Measurements from ENCODE around the gene AKT3. TPM values are rescaled to one million over a fixed set of nuclear protein-coding genes. Genes with fewer than 3 reads are reported as not detected.

The AKT3 gene
- total RNA-seq, 2 experiments from 2014 or later: 38.2 to 41.4 TPM

GRCh38 chr1:243748706-243749283 is 101.2 kb downstream of the AKT3 start:
- no peaks in the 10 kb centered on the region for H3K4me1 Mint-ChIP-seq
- H3K36me3 Mint-ChIP-seq (ENCODE audit: low read depth): peaks cover 3% of the 10 kb centered on the region
- ChIA-PET CTCF (interaction anchor here (0.6 to 1.5 kb wide), 6 partner anchors 10 to 551 kb away, joined by 3 to 10 read pairs (median 3); no protein-coding TSS in a partner anchor), POLR2A (no interaction called here)
- H3K27me3 Mint-ChIP-seq: no peaks in the 10 kb centered on the region
- H3K4me3 Mint-ChIP-seq: no peak overlapping the region
- DNase-seq: no peak
- H3K9me3 Mint-ChIP-seq: no peaks in the 10 kb centered on the region
- no peak overlapping the region for H3K27ac Mint-ChIP-seq

DNA sequence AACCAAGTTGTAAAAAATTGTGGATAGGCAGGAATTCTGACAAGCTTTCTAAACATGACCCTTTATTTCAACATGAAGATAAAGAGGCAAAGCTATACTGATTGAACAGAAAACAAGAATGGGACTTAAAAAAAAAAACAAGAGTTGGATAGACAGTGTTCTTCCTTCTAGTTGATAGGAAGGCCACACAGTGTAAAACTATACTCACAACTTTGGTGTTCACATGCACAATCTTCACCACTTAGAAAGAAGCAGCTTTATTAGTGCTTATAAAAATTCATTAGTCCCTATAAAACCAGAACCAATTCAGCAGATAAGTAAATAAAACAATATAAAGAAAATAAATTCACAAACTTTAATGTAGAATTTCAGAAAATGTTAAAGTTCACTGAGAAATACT is 101.8 kb downstream of the AKT3 start:
- H3K36me3 Mint-ChIP-seq (ENCODE audit: low read depth): peaks cover 4% of the 10 kb centered on the region
- H3K27ac Mint-ChIP-seq: no peak overlapping the region
- ChIA-PET POLR2A (no interaction called here), CTCF (interaction anchor here (1.0 to 1.5 kb wide), 2 partner anchors 10 to 405 kb away, joined by 3 to 10 read pairs; no protein-coding TSS in a partner anchor)
- H3K27me3 Mint-ChIP-seq: no peaks in the 10 kb centered on the region
- DNase-seq: no peak
- H3K9me3 Mint-ChIP-seq: no peaks in the 10 kb centered on the region
- H3K4me3 Mint-ChIP-seq: no peak overlapping the region
- no peaks in the 10 kb centered on the region for H3K4me1 Mint-ChIP-seq

GRCh38 chr1:243746751-243747150 is 103.3 kb downstream of the AKT3 start:
- ChIA-PET POLR2A (no interaction called here), CTCF (interaction anchor here (0.7 kb wide), 1 partner anchor 403 kb away, joined by 3 read pairs; no protein-coding TSS in a partner anchor)
- no peak for DNase-seq

DNA sequence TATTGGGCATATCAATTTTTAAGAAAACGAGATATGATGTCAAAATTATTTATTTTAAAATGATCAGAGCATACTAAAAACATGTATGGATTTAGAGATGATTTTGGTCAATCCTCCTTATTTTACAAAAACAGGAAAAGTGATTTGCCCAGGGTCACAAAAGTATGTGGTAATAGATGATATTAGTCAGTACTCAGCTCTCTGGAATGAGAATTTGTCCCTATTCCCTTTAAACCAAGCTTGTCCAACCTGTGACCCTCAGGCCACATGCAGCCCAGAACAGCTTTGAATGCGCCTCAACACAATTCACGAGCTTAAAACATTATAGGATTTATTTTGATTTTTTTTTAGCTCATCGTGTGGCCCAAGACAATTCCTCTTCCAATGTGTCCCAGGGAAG is 104.7 kb downstream of the AKT3 start:
- Mint-ChIP-seq H3K9me3 (no peaks in the 10 kb centered on the region), H3K4me3 (no peak overlapping the region), H3K4me1 (peaks cover 3% of the 10 kb centered on the region), H3K36me3 (ENCODE audit: low read depth) (peaks cover 10% of the 10 kb centered on the region), H3K27ac (no peak overlapping the region), H3K27me3 (no peaks in the 10 kb centered on the region)
- ChIA-PET POLR2A (no interaction called here), CTCF (interaction anchor here (1.8 kb wide), 1 partner anchor 402 kb away, joined by 7 read pairs; no protein-coding TSS in a partner anchor)
- no peak for DNase-seq

More at GRCh38 chr1:243746751-243747150, 103.3 kb downstream of the AKT3 start:
- Mint-ChIP-seq H3K27me3 (no peaks in the 10 kb centered on the region), H3K4me3 (no peak overlapping the region), H3K9me3 (no peaks in the 10 kb centered on the region), H3K27ac (no peak overlapping the region), H3K36me3 (ENCODE audit: low read depth) (peaks cover 10% of the 10 kb centered on the region), H3K4me1 (peaks cover 3% of the 10 kb centered on the region)

GRCh38 chr1:243742819-243743218 is 107.2 kb downstream of the AKT3 start:
- no peak overlapping the region for H3K27ac Mint-ChIP-seq
- CTCF ChIA-PET: no interaction called here
- H3K9me3 Mint-ChIP-seq: no peaks in the 10 kb centered on the region
- peaks cover 15% of the 10 kb centered on the region for H3K36me3 Mint-ChIP-seq (ENCODE audit: low read depth)
- no peaks in the 10 kb centered on the region for H3K27me3 Mint-ChIP-seq
- POLR2A ChIA-PET: no interaction called here
- H3K4me3 Mint-ChIP-seq: no peak overlapping the region
- no peak for DNase-seq
- peaks cover 9% of the 10 kb centered on the region for H3K4me1 Mint-ChIP-seq

DNA sequence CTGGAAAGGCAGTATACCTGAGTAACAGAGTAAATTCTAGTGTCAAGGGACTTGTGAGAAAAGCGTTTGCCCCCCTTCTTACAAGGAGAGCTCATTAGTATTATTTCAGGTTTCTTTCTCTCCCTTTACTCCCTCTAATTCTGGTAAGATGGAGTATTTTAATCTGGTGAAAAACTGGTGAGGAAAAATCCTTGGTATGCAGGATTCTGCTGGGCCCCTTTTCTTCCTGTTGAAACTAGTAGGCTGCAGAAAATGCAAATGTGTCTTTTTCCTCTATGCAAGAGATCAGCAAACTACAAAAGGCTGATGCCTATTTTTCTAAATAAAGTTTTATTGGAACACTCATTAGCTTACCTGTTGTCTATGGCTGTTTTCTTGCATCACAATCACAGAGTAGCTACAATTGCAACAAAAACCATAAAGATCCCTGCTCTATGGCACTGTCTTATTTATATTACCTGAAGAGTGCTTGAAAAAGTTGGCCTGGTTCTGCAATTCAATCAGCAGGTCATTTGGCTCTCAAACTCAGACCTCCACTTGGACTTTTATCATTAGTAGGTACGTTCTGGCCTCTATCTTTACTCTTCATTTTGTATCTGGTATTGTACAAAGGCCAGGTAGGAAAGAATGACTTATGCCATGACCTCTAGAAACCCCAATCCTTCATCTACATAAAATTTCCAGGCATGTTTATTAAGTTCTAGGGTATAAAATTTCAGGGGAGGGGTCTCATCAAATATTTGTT is 109.6 kb downstream of the AKT3 start:
- no peak overlapping the region for H3K4me3 Mint-ChIP-seq
- no peak overlapping the region for H3K27ac Mint-ChIP-seq
- no peaks in the 10 kb centered on the region for H3K27me3 Mint-ChIP-seq
- POLR2A ChIA-PET: interaction anchor here (1.2 kb wide), 1 partner anchor 15 kb away, joined by 3 read pairs; no protein-coding TSS in a partner anchor
- DNase-seq: no peak
- peaks cover 11% of the 10 kb centered on the region for H3K4me1 Mint-ChIP-seq
- CTCF ChIA-PET: interaction anchor here (1.2 kb wide), 1 partner anchor 397 kb away, joined by 4 read pairs; no protein-coding TSS in a partner anchor
- peaks cover 15% of the 10 kb centered on the region for H3K36me3 Mint-ChIP-seq (ENCODE audit: low read depth)
- H3K9me3 Mint-ChIP-seq: no peaks in the 10 kb centered on the region

DNA sequence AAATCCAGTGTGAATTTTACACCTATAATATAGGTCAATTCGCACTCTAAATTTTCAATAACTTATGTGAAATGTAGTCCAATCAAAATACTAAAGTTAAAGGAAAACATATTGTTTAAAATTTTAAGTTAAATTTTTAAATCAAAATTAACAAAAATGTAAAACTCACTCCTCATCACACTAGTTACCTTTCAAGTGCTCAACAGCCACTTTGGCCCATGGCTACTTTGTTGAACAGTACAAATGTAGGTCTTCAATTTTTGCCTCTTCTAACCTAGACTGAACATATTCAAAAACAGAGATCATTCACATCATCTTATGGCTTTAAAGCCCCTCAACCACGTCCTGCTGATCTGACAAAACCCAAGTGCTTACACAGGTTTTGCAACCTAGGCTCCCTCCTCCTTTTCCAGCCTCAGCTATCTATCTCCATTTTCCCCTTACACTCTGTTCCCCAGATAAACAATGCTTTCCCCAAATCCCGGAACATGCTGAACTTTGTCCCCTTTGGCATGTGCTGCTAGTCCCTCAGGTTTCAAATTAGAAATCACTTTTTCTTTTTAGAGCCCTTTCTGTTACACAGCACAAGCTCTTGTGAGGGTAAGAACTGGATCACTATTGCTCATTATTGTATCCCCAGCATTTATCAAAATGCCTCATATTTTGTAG is 110.6 kb downstream of the AKT3 start:
- CTCF ChIA-PET: interaction anchor here (1.2 kb wide), 1 partner anchor 396 kb away, joined by 4 read pairs; no protein-coding TSS in a partner anchor
- no peak overlapping the region for H3K27ac Mint-ChIP-seq
- H3K36me3 Mint-ChIP-seq (ENCODE audit: low read depth): peaks cover 15% of the 10 kb centered on the region
- POLR2A ChIA-PET: interaction anchor here (1.2 kb wide), 1 partner anchor 14 kb away, joined by 3 read pairs; no protein-coding TSS in a partner anchor
- no peaks in the 10 kb centered on the region for H3K27me3 Mint-ChIP-seq
- no peaks in the 10 kb centered on the region for H3K9me3 Mint-ChIP-seq
- no peak overlapping the region for H3K4me3 Mint-ChIP-seq
- peaks cover 11% of the 10 kb centered on the region for H3K4me1 Mint-ChIP-seq
- no peak for DNase-seq

DNA sequence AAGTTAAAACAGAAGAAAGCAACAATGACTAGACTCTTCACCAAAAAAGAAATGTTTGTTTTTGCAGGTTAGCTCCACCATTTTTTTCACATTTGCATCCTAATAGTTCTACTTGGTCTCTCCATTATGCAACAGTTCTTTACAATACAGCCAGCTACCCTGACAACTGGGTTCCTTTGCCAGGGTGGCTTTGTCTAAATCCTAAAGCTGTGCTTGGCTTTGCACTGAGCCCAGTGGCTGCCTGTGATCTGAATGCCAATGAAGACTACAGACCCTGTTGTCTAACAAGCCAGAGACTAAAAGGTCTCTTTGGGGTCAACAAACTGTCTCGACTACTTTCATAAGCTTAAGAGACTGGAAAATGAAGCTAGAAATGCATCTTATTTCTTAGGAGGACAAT is 112.0 kb downstream of the AKT3 start:
- H3K4me3 Mint-ChIP-seq: no peak overlapping the region
- no peak overlapping the region for H3K27ac Mint-ChIP-seq
- no peaks in the 10 kb centered on the region for H3K9me3 Mint-ChIP-seq
- peaks cover 9% of the 10 kb centered on the region for H3K36me3 Mint-ChIP-seq (ENCODE audit: low read depth)
- ChIA-PET CTCF (no interaction called here), POLR2A (no interaction called here)
- DNase-seq: no peak
- H3K4me1 Mint-ChIP-seq: peaks cover 13% of the 10 kb centered on the region
- no peaks in the 10 kb centered on the region for H3K27me3 Mint-ChIP-seq

DNA sequence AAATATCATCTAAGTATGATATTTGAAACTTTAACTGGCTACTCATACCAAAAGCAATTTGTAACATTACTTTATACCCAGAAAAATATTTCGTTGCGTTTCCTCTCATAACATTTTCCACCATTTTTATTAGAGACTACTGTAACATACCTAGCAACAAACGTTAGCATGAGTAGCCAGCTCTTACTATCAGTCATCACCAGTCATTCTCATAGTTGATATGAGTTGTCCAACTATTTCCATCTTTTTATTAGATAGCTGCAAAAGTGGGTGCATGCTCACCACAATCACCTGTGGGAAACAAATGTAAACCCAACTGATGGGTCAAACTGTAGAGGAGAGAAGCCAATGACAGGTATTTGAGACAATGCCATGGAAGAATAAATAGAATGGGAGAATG is 114.6 kb downstream of the AKT3 start:
- no peak overlapping the region for H3K27ac Mint-ChIP-seq
- POLR2A ChIA-PET: no interaction called here
- peaks cover 4% of the 10 kb centered on the region for H3K36me3 Mint-ChIP-seq (ENCODE audit: low read depth)
- no peaks in the 10 kb centered on the region for H3K27me3 Mint-ChIP-seq
- no peak overlapping the region for H3K4me3 Mint-ChIP-seq
- H3K9me3 Mint-ChIP-seq: no peaks in the 10 kb centered on the region
- CTCF ChIA-PET: no interaction called here
- peaks cover 14% of the 10 kb centered on the region for H3K4me1 Mint-ChIP-seq
- DNase-seq: no peak

GRCh38 chr1:243734308-243734695 is 115.7 kb downstream of the AKT3 start:
- ChIA-PET POLR2A (no interaction called here), CTCF (no interaction called here)
- H3K36me3 Mint-ChIP-seq (ENCODE audit: low read depth): peaks cover 7% of the 10 kb centered on the region
- no peak overlapping the region for H3K27ac Mint-ChIP-seq
- H3K27me3 Mint-ChIP-seq: no peaks in the 10 kb centered on the region
- H3K4me3 Mint-ChIP-seq: no peak overlapping the region
- peaks cover 8% of the 10 kb centered on the region for H3K4me1 Mint-ChIP-seq
- no peak for DNase-seq
- H3K9me3 Mint-ChIP-seq: no peaks in the 10 kb centered on the region

GRCh38 chr1:243733670-243734307 is 116.3 kb downstream of the AKT3 start:
- CTCF ChIA-PET: no interaction called here
- H3K27me3 Mint-ChIP-seq: no peaks in the 10 kb centered on the region

DNA sequence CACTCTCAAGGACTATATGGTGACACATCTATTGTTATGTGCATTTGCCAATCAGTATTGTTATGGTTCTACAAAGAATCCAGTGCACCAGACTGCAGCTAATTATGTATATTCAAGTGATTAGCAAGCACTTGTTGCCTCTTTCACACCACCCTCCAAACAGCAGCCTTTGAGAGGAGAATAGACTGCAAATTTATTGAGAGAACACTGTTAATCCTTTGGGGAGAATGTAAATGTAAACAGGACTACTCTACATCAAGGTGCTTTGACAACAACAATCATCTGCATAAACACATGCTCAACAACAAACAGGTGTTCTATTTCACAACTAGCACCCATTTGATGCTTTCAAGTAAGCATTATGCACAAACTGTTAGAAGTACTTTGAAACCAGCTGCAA is 117.4 kb downstream of the AKT3 start:
- peaks cover 18% of the 10 kb centered on the region for H3K4me1 Mint-ChIP-seq
- DNase-seq: no peak
- H3K27me3 Mint-ChIP-seq: no peaks in the 10 kb centered on the region
- no peaks in the 10 kb centered on the region for H3K9me3 Mint-ChIP-seq
- POLR2A ChIA-PET: no interaction called here
- CTCF ChIA-PET: no interaction called here
- no peak overlapping the region for H3K4me3 Mint-ChIP-seq
- peaks cover 12% of the 10 kb centered on the region for H3K36me3 Mint-ChIP-seq (ENCODE audit: low read depth)
- H3K27ac Mint-ChIP-seq: no peak overlapping the region

More at GRCh38 chr1:243733670-243734307, 116.3 kb downstream of the AKT3 start:
- Mint-ChIP-seq H3K9me3 (no peaks in the 10 kb centered on the region), H3K27ac (no peak overlapping the region), H3K4me3 (no peak overlapping the region), H3K4me1 (peaks cover 11% of the 10 kb centered on the region), H3K36me3 (ENCODE audit: low read depth) (peaks cover 11% of the 10 kb centered on the region)
- no peak for DNase-seq
- POLR2A ChIA-PET: no interaction called here
